H9 (cell line): ENCODE measurements around the gene VGLL2. TPM values are rescaled to one million over a fixed set of nuclear protein-coding genes. Genes with fewer than 3 reads are reported as not detected.

Source experiments
- DNase-seq: peaks from one replicate; pipeline ENCODE4 v3.0.0-alpha.2; 2017
- H2AFZ ChIP-seq: one replicate; pipeline ENCODE4 v1.6.1; 2013; ENCODE audit warnings: mild to moderate bottlenecking, low read length, control low read depth, moderate library complexity
- H2AK5ac ChIP-seq: 2 replicates; pipeline ENCODE4 v1.6.1; 2013; ENCODE audit warnings: low read length, control low read depth, mixed read lengths; ENCODE audit not compliant: insufficient read length
- H2BK120ac ChIP-seq: one replicate; pipeline ENCODE4 v1.6.1; 2013; ENCODE audit warnings: low read depth, mild to moderate bottlenecking, low read length, control low read depth, inconsistent platforms; ENCODE audit not compliant: poor library complexity, severe bottlenecking
- H2BK12ac ChIP-seq: 2 replicates; pipeline ENCODE4 v1.6.1; 2013; ENCODE audit warnings: low read length, control low read depth, mixed read lengths, low read depth; ENCODE audit not compliant: insufficient read length
- H2BK15ac ChIP-seq: 2 replicates; pipeline ENCODE4 v1.6.1; 2013; ENCODE audit warnings: low read depth, low read length, control low read depth
- H2BK20ac ChIP-seq: one replicate; pipeline ENCODE4 v1.6.1; 2013; ENCODE audit warnings: low read depth, mild to moderate bottlenecking, low read length, control low read depth, inconsistent platforms; ENCODE audit not compliant: poor library complexity, severe bottlenecking
- H2BK5ac ChIP-seq: 2 replicates; pipeline ENCODE4 v1.6.1; 2013; ENCODE audit warnings: low read length, control low read depth, mixed read lengths; ENCODE audit not compliant: insufficient read length
- H3K14ac ChIP-seq: 2 replicates; pipeline ENCODE4 v1.6.1; 2013; ENCODE audit warnings: low read length, control low read depth; ENCODE audit not compliant: insufficient read depth
- H3K18ac ChIP-seq: 2 replicates; pipeline ENCODE4 v1.6.1; 2013; ENCODE audit warnings: low read depth, mild to moderate bottlenecking, mixed read lengths, low read length, control low read depth; ENCODE audit not compliant: insufficient read length
- H3K23ac ChIP-seq: 2 replicates; pipeline ENCODE4 v1.6.1; 2013; ENCODE audit warnings: low read length, control low read depth, mixed read lengths, low read depth; ENCODE audit not compliant: insufficient read length
- H3K23me2 ChIP-seq: 2 replicates; pipeline ENCODE4 v1.6.1; 2013; ENCODE audit warnings: low read depth, mild to moderate bottlenecking, mixed read lengths, low read length, control low read depth; ENCODE audit not compliant: insufficient read length, poor library complexity, severe bottlenecking
- H3K27ac ChIP-seq: 2 replicates; pipeline ENCODE4 v1.5.1; 2013; ENCODE audit warnings: low read length, control low read depth, mixed read lengths, low read depth; ENCODE audit not compliant: insufficient read length
- H3K27me3 ChIP-seq: 2 replicates; pipeline ENCODE4 v1.6.1; 2013; ENCODE audit warnings: low read length, control low read depth, inconsistent platforms; ENCODE audit not compliant: insufficient read depth
- H3K4ac ChIP-seq: 2 replicates; pipeline ENCODE4 v1.6.1; 2013; ENCODE audit warnings: low read depth, mild to moderate bottlenecking, control low read depth, inconsistent platforms, low read length, moderate library complexity
- H3K4me1 ChIP-seq: 2 replicates; pipeline ENCODE4 v1.6.1; 2013; ENCODE audit warnings: low read length, control low read depth, inconsistent platforms; ENCODE audit not compliant: insufficient read depth
- H3K4me2 ChIP-seq: 2 replicates; pipeline ENCODE4 v1.6.1; 2013; ENCODE audit warnings: low read length, control low read depth, mixed read lengths; ENCODE audit not compliant: insufficient read length, insufficient read depth
- H3K56ac ChIP-seq: 2 replicates; pipeline ENCODE4 v1.6.1; 2013; ENCODE audit warnings: low read depth, mild to moderate bottlenecking, mixed read lengths, low read length, control low read depth; ENCODE audit not compliant: insufficient read length
- H3K79me1 ChIP-seq: 2 replicates; pipeline ENCODE4 v1.6.1; 2013; ENCODE audit warnings: low read depth, mild to moderate bottlenecking, moderate library complexity, low read length, control low read depth, inconsistent platforms; ENCODE audit not compliant: insufficient read depth, poor library complexity, severe bottlenecking
- H3K79me2 ChIP-seq: 2 replicates; pipeline ENCODE4 v1.6.1; 2013; ENCODE audit warnings: low read length, control low read depth, inconsistent platforms; ENCODE audit not compliant: insufficient read depth
- H3K9ac ChIP-seq: 2 replicates; pipeline ENCODE4 v1.6.1; 2013; ENCODE audit warnings: low read length, control low read depth, mixed read lengths; ENCODE audit not compliant: insufficient read length; ENCODE audit errors: extremely low read depth
- H3K9me3 ChIP-seq: one replicate; pipeline ENCODE4 v1.6.1; 2013; ENCODE audit warnings: low read depth, low read length, inconsistent platforms; ENCODE audit not compliant: control insufficient read depth
- H3T11ph ChIP-seq: one replicate; pipeline ENCODE4 v1.6.1; 2013; ENCODE audit warnings: mild to moderate bottlenecking, low read length, control low read depth, inconsistent platforms
- H4K20me1 ChIP-seq: one replicate; pipeline ENCODE4 v1.6.1; 2013; ENCODE audit not compliant: control insufficient read depth, insufficient read length, insufficient read depth
- H4K5ac ChIP-seq: 2 replicates; pipeline ENCODE4 v1.6.1; 2013; ENCODE audit warnings: low read depth, mild to moderate bottlenecking, mixed read lengths, low read length, control low read depth; ENCODE audit not compliant: insufficient read length
- H4K8ac ChIP-seq: replicated peaks from 2 replicates; pipeline ENCODE4 v1.6.1; 2013; ENCODE audit warnings: low read length, control low read depth, mixed read lengths, low read depth; ENCODE audit not compliant: insufficient read length
- H4K91ac ChIP-seq: 2 replicates; pipeline ENCODE4 v1.6.1; 2013; ENCODE audit warnings: low read depth, mild to moderate bottlenecking, moderate library complexity, mixed read lengths, low read length, control low read depth; ENCODE audit not compliant: insufficient read length
- H3K27ac Mint-ChIP-seq, 3 experiments: 2 replicates in 2 of 3; 3 replicates in 1 of 3; pipeline ENCODE4 v1.8.0; 2020 to 2021; ENCODE audit warnings: mixed read lengths in 3 of 3, mild to moderate bottlenecking in 1 of 3, moderate library complexity in 1 of 3
- H3K27me3 Mint-ChIP-seq: 2 replicates; pipeline ENCODE4 v1.8.0; 2021; ENCODE audit warnings: low read depth, mild to moderate bottlenecking, moderate library complexity, mixed read lengths
- H3K36me3 Mint-ChIP-seq, 3 experiments: 2 replicates in 2 of 3; 3 replicates in 1 of 3; pipeline ENCODE4 v1.8.0; 2020 to 2021; ENCODE audit warnings: low read depth in 3 of 3, mixed read lengths in 3 of 3; ENCODE audit not compliant: insufficient read depth in 1 of 3
- H3K4me1 Mint-ChIP-seq, 2 experiments: 2 replicates each; pipeline ENCODE4 v1.8.0; 2020; ENCODE audit warnings: mixed read lengths in 2 of 2
- H3K4me3 Mint-ChIP-seq, 2 experiments: 2 replicates in 1 of 2; 3 replicates in 1 of 2; pipeline ENCODE4 v1.8.0; 2020 to 2021; ENCODE audit warnings: mild to moderate bottlenecking in 2 of 2, mixed read lengths in 2 of 2, moderate library complexity in 1 of 2
- H3K9me3 Mint-ChIP-seq, 2 experiments: 2 replicates in 1 of 2; 3 replicates in 1 of 2; pipeline ENCODE4 v1.8.0; 2020; ENCODE audit warnings: mild to moderate bottlenecking in 2 of 2, mixed read lengths in 2 of 2, moderate library complexity in 1 of 2
- WGBS: extraction: QIAGEN DNeasy Blood & Tissue Kit; methylation state at CpG from one replicate; pipeline ENCODE4 v1.1.7; 2013; ENCODE audit warnings: missing lambda C conversion rate, low lambda C conversion rate, mixed read lengths; ENCODE audit not compliant: insufficient read length; ENCODE audit errors: extremely low coverage; 5-methylcytosine and 5-hydroxymethylcytosine counted together
- total RNA-seq: library from RNA; stranded (reverse); gene quantifications from 2 replicates; pipeline ENCODE4 v1.2.1, GENCODE V29; 2021
- TF ChIP-seq, protein P1 (sequence below): fragments of 200-600 bp; sonication (generic); conservative IDR thresholded peaks from 3 replicates; pipeline ENCODE4 v1.8.0; 2021; ENCODE audit warnings: antibody characterized with exemption, mild to moderate bottlenecking

The VGLL2 gene
- total RNA-seq, 1 experiment from 2014 or later = not detected

DNA sequence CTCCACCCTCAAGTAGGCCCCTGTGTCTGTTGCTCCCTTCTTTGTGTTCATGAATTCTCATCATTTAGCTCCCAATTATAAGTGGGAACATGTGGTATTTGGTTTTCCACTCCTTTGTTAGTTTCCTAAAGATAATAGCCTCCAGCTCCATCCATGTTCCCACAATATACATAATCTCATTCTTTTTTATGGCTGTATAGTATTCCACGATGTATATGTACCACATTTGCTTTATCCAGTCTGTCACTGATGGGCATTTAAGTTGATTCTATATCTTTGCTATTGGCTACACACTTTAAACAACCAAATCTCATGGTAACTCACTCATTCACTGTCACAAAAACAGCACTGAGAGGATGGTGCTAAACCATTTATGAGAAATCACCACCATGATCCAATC is 35.5 kb upstream of the VGLL2 start:
- no peaks in the 10 kb centered on the region for H3K4me1 ChIP-seq
- Mint-ChIP-seq H3K4me3 (no peak overlapping the region), H3K27me3 (no peaks in the 10 kb centered on the region; the same call in 1 of the 2 replicates), H3K27ac (no peak overlapping the region), H3K4me1 (no peaks in the 10 kb centered on the region), H3K36me3 (no peaks in the 10 kb centered on the region), H3K9me3 (peaks cover 0 to 5% of the 10 kb centered on the region in 2 experiments; a peak in 1 of 5 replicates)
- H4K8ac ChIP-seq = no peak overlapping the region
- no peak overlapping the region for H3K4ac ChIP-seq
- H2BK15ac ChIP-seq = no peak overlapping the region
- H3K56ac ChIP-seq = no peak overlapping the region
- H3K4me2 ChIP-seq = no peak overlapping the region
- no peak for DNase-seq
- H4K91ac ChIP-seq = no peak overlapping the region
- H4K5ac ChIP-seq = no peak overlapping the region
- TF ChIP-seq, protein P1, sequence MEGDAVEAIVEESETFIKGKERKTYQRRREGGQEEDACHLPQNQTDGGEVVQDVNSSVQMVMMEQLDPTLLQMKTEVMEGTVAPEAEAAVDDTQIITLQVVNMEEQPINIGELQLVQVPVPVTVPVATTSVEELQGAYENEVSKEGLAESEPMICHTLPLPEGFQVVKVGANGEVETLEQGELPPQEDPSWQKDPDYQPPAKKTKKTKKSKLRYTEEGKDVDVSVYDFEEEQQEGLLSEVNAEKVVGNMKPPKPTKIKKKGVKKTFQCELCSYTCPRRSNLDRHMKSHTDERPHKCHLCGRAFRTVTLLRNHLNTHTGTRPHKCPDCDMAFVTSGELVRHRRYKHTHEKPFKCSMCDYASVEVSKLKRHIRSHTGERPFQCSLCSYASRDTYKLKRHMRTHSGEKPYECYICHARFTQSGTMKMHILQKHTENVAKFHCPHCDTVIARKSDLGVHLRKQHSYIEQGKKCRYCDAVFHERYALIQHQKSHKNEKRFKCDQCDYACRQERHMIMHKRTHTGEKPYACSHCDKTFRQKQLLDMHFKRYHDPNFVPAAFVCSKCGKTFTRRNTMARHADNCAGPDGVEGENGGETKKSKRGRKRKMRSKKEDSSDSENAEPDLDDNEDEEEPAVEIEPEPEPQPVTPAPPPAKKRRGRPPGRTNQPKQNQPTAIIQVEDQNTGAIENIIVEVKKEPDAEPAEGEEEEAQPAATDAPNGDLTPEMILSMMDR = no peak
- no peak overlapping the region for H3T11ph ChIP-seq
- H3K9me3 ChIP-seq = no peaks in the 10 kb centered on the region
- no peak overlapping the region for H3K23ac ChIP-seq
- H2BK12ac ChIP-seq = no peak overlapping the region
- H3K79me2 ChIP-seq = no peaks in the 10 kb centered on the region
- no peak overlapping the region for H2BK120ac ChIP-seq
- WGBS = no CpG with 5 or more reads among the region's 1 CpG
- H3K27me3 ChIP-seq = no peaks in the 10 kb centered on the region
- H3K23me2 ChIP-seq = no peaks in the 10 kb centered on the region
- no peak overlapping the region for H3K27ac ChIP-seq
- H2AK5ac ChIP-seq = no peak overlapping the region
- no peak overlapping the region for H3K9ac ChIP-seq
- no peaks in the 10 kb centered on the region for H4K20me1 ChIP-seq
- no peak overlapping the region for H2BK20ac ChIP-seq
- H3K18ac ChIP-seq = no peak overlapping the region
- H3K14ac ChIP-seq = no peak overlapping the region
- no peak overlapping the region for H2BK5ac ChIP-seq
- H3K79me1 ChIP-seq = no peaks in the 10 kb centered on the region
- H2AFZ ChIP-seq = no peak overlapping the region
